ENCODE results near the gene C10orf88.

C10orf88 gene

GRCh38 chr10:122882766-122883165 is 71.3 kb downstream of the C10orf88 start:
- no peak overlapping the region for H3K9ac ChIP-seq (ENCODE audit: low read length)
- H3K27ac ChIP-seq (ENCODE audit: low read length, poor library complexity, severe bottlenecking), result no peak overlapping the region
- H3K79me1 ChIP-seq (replicated peaks; ENCODE audit: low read length, poor library complexity, severe bottlenecking), result no peaks in the 10 kb centered on the region

More at GRCh38 chr10:122882766-122883165, 71.3 kb downstream of the C10orf88 start:
- Histone ChIP-seq H4K8ac (ENCODE audit: low read length) (no peak overlapping the region), H3K4me1 (ENCODE audit: control insufficient read depth, insufficient read depth, low read depth, low read length) (no peaks in the 10 kb centered on the region), H3K14ac (ENCODE audit: low read length in 2 of 2) (no peak overlapping the region), H2AFZ (ENCODE audit: low read depth, low read length) (no peak overlapping the region), H2BK15ac (ENCODE audit: low read depth, poor library complexity, severe bottlenecking) (no peak overlapping the region), H3K9me3 (ENCODE audit: control insufficient read depth, low read length) (no peaks in the 10 kb centered on the region), H3K4me2 (ENCODE audit: low read length, poor library complexity, severe bottlenecking) (no peak overlapping the region), H4K91ac (ENCODE audit: low read length) (no peak overlapping the region), H3K18ac (ENCODE audit: low read depth in 1 of 2, low read length in 2 of 2) (no peak overlapping the region), H3K23ac (ENCODE audit: low read length in 2 of 2) (no peak overlapping the region), H3K36me3 (ENCODE audit: control insufficient read depth in 1 of 2, insufficient read depth in 2 of 2, low read depth in 1 of 2, low read length in 2 of 2) (no peaks in the 10 kb centered on the region), H3K27me3 (ENCODE audit: control insufficient read depth in 1 of 2, insufficient read depth in 1 of 2, low read length in 2 of 2) (no peaks in the 10 kb centered on the region), H2BK120ac (ENCODE audit: low read depth, low read length) (no peak overlapping the region), H2AK5ac (ENCODE audit: low read length, severe bottlenecking) (no peak overlapping the region), H2BK12ac (ENCODE audit: low read length in 2 of 2) (no peak overlapping the region), H2BK5ac (ENCODE audit: low read depth, low read length, poor library complexity, severe bottlenecking) (no peak overlapping the region), H3K4me3 (ENCODE audit: insufficient read depth in 1 of 2, low read depth in 1 of 2, low read length in 2 of 2) (no peak overlapping the region), H3K4ac (ENCODE audit: low read depth in 1 of 2, low read length in 2 of 2) (no peak overlapping the region)
- no peak for DNase-seq
